ENCODE results near the gene FRAS1.

Gene FRAS1

DNA sequence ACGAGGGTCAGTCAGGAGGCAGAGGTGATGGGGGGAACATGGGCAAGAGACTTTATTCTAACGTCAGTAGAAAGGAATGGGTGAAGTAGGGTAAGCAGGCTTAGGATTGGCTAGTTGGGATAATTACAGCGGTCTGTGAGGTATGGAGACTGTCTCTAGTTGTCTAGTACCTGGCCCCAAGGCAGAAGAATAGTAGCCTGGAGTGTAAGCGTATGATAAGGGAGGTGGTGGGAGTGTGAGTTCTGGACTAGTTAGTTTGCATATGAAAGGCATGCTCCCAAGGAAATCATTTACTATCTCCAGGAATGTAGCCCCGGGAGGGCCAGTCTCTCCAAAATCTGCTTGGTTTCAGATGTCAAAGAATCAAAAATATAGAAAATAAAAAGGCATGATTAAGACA, 274.8 kb downstream of the FRAS1 start:
- TF ChIP-seq, protein P1, sequence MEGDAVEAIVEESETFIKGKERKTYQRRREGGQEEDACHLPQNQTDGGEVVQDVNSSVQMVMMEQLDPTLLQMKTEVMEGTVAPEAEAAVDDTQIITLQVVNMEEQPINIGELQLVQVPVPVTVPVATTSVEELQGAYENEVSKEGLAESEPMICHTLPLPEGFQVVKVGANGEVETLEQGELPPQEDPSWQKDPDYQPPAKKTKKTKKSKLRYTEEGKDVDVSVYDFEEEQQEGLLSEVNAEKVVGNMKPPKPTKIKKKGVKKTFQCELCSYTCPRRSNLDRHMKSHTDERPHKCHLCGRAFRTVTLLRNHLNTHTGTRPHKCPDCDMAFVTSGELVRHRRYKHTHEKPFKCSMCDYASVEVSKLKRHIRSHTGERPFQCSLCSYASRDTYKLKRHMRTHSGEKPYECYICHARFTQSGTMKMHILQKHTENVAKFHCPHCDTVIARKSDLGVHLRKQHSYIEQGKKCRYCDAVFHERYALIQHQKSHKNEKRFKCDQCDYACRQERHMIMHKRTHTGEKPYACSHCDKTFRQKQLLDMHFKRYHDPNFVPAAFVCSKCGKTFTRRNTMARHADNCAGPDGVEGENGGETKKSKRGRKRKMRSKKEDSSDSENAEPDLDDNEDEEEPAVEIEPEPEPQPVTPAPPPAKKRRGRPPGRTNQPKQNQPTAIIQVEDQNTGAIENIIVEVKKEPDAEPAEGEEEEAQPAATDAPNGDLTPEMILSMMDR (conservative IDR thresholded peaks at IDR 0.05; ENCODE audit: low read depth, low read length), result no peak
- no peak overlapping the region for H3K4me3 ChIP-seq (ENCODE audit: low read length)
- DNase-seq (ENCODE audit: low read depth), result no peak

DNA sequence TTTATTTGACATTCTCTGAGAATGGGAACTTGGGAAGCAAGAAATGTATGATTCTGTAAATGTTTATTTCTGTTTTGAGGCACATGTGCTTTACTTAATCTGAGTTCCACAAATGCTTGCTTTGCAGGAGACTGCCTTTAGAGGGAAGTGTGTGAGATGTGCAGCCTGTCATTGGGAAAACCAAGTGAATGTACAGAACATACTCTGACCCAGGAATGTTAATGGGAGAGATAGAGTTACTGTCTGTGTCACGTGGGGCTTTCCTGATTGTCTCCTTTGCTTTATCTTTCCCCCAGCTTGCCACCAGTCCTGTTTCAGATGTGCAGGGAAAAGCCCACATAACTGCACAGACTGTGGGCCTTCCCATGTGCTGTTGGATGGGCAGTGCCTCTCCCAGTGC, 275.9 kb downstream of the FRAS1 start:
- DNase-seq (ENCODE audit: low read depth), result no peak
- H3K4me3 ChIP-seq (ENCODE audit: low read length), result no peak overlapping the region
- TF ChIP-seq, protein P1 (conservative IDR thresholded peaks at IDR 0.05; ENCODE audit: low read depth, low read length), result no peak

GRCh38 chr4:78336093-78336943, 279.2 kb downstream of the FRAS1 start:
- DNase-seq (ENCODE audit: low read depth), result peak; percentile 60
- H3K4me3 ChIP-seq (ENCODE audit: low read length), result no peak overlapping the region
- TF ChIP-seq, protein P1 (conservative IDR thresholded peaks at IDR 0.05; ENCODE audit: low read depth, low read length), result no peak

GRCh38 chr4:78337244-78338020, 280.3 kb downstream of the FRAS1 start:
- no peak for DNase-seq (ENCODE audit: low read depth)
- H3K4me3 ChIP-seq (ENCODE audit: low read length), result no peak overlapping the region
- TF ChIP-seq, protein P1 (conservative IDR thresholded peaks at IDR 0.05; ENCODE audit: low read depth, low read length), result no peak

DNA sequence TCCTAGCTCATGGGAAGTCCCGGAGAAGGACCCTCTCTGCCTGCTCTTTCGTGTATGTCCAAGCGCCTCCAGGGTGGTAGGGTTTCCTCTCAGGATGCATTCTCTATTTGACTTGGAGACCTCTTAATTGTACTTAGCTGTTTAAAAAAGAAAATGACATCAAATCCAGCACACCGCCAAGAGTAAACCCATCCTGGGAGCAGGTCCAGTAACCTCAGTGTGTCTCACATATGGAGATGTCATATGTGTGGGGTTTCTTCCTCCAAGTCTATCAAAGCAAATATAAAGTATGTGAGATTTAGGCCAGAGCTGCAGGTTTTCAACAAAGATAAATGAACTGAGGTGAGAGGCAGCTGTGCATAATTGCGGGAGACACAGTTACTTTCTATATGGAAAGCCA, 285.0 kb downstream of the FRAS1 start:
- TF ChIP-seq, protein P1 (conservative IDR thresholded peaks at IDR 0.05; ENCODE audit: low read depth, low read length), result no peak
- H3K4me3 ChIP-seq (ENCODE audit: low read length), result no peak overlapping the region
- no peak for DNase-seq (ENCODE audit: low read depth)

DNA sequence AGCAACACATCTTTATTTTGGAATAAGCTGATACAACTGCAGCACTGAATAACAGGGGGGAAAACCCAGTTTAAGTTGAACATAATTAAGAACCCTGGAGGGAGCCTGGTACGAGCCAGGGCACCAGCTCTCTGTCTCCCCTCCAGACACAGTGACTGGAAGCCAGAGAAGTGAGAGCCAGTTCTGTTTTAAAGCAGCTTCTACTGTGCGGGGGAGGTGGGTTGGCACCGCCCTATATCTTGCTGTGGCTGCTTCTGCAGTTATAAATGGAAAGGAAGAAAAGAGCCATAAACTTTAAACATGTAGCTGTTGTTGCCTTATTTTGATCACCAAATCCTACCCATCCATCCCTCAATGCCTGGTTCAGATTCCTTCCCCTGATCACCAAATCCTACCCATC, 286.6 kb downstream of the FRAS1 start:
- H3K4me3 ChIP-seq (ENCODE audit: low read length), result no peak overlapping the region
- TF ChIP-seq, protein P1 (conservative IDR thresholded peaks at IDR 0.05; ENCODE audit: low read depth, low read length), result no peak
- DNase-seq (ENCODE audit: low read depth), result no peak
